Right atrium auricular region (tissue), 2 donors: ENCODE data around the gene DAPK1. TPM values are rescaled to one million over a fixed set of nuclear protein-coding genes. Genes with fewer than 3 reads are reported as not detected.

ENCODE experiments used
- DNase-seq: peaks from one replicate; pipeline ENCODE4 v3.0.0-alpha.2; 2019; ENCODE audit warnings: low spot score
- H3K27ac ChIP-seq, 2 donors: fragments of 200-600 bp; sonication (generic); 1 replicate in 1 of 2; 2 replicates in 1 of 2; pipeline ENCODE4 v1.5.1; 2016 to 2019
- H3K27me3 ChIP-seq, 2 donors: fragments of 200-600 bp; sonication (generic); one replicate each; pipeline versions ENCODE4 v1.5.1 to v1.6.0; 2017 to 2019
- H3K36me3 ChIP-seq: fragments of 200-600 bp; sonication (generic); one replicate; pipeline ENCODE4 v1.5.1; 2016
- H3K4me1 ChIP-seq, 2 donors: fragments of 200-600 bp; sonication (generic); one replicate each; pipeline versions ENCODE4 v1.5.1 to v1.6.0; 2017 to 2019
- H3K4me3 ChIP-seq, 2 donors: fragments of 200-600 bp; sonication (generic); 1 replicate in 1 of 2; 2 replicates in 1 of 2; pipeline ENCODE4 v1.5.1; 2017 to 2019; ENCODE audit warnings: mild to moderate bottlenecking in 1 of 2, moderate library complexity in 1 of 2
- H3K9me3 ChIP-seq, 2 donors: fragments of 200-600 bp; sonication (generic); one replicate each; pipeline ENCODE4 v1.5.1; 2019
- CTCF ChIP-seq, 2 donors: fragments of 200-600 bp; sonication (generic); IDR thresholded peaks; one replicate each; pipeline ENCODE4 v1.5.1; 2019; ENCODE audit warnings: antibody characterized with exemption in 2 of 2
- total RNA-seq, 2 donors: library from RNA; depleted of rRNA; stranded (reverse); fragments of >200 nt; gene quantifications; one replicate each; pipeline ENCODE4 v1.1.0, GENCODE V29; 2016

DAPK1 gene
- total RNA-seq, 2 donors from 2014 or later: 10.1 to 23.0 TPM

- Histone ChIP-seq H3K4me3 (no peak overlapping the region), H3K36me3 (no peaks in the 10 kb centered on the region), H3K9me3 (peaks cover 0 to 12% of the 10 kb centered on the region in 2 donors), H3K4me1 (no peaks in the 10 kb centered on the region), H3K27ac (no peak overlapping the region), H3K27me3 (no peaks in the 10 kb centered on the region)
- DNase-seq: peak; percentile 23
- no peak for TF ChIP-seq CTCF (IDR thresholded peaks at IDR 0.05)
Measured at GRCh38 chr9:87694236-87694755, 196.6 kb downstream of the DAPK1 start.

GRCh38 chr9:87695523-87695922 lies 197.9 kb downstream of the DAPK1 start:
- no peak for DNase-seq
- no peaks in the 10 kb centered on the region for H3K4me1 ChIP-seq
- no peak overlapping the region for H3K4me3 ChIP-seq
- no peaks in the 10 kb centered on the region for H3K36me3 ChIP-seq
- H3K9me3 ChIP-seq: peaks cover 0 to 12% of the 10 kb centered on the region in 2 donors
- no peaks in the 10 kb centered on the region for H3K27me3 ChIP-seq
- no peak overlapping the region for H3K27ac ChIP-seq
- TF ChIP-seq CTCF (IDR thresholded peaks at IDR 0.05): no peak

- DNase-seq: no peak
- Histone ChIP-seq H3K36me3 (no peaks in the 10 kb centered on the region), H3K27me3 (no peaks in the 10 kb centered on the region)
Measured at GRCh38 chr9:87696641-87697040, 199.0 kb downstream of the DAPK1 start.

GRCh38 chr9:87698069-87698809 lies 200.6 kb downstream of the DAPK1 start:
- peaks cover 0 to 3% of the 10 kb centered on the region in 2 donors for H3K9me3 ChIP-seq
- no peak overlapping the region for H3K4me3 ChIP-seq
- no peak overlapping the region for H3K27ac ChIP-seq
- no peaks in the 10 kb centered on the region for H3K36me3 ChIP-seq
- H3K27me3 ChIP-seq: no peaks in the 10 kb centered on the region
- H3K4me1 ChIP-seq: no peaks in the 10 kb centered on the region
- DNase-seq: peak; percentile 18
- no peak for TF ChIP-seq CTCF (IDR thresholded peaks at IDR 0.05)

More at GRCh38 chr9:87696641-87697040, 199.0 kb downstream of the DAPK1 start:
- Histone ChIP-seq H3K9me3 (peaks cover 0 to 12% of the 10 kb centered on the region in 2 donors), H3K4me1 (no peaks in the 10 kb centered on the region), H3K4me3 (no peak overlapping the region), H3K27ac (no peak overlapping the region)
- TF ChIP-seq CTCF (IDR thresholded peaks at IDR 0.05): no peak

GRCh38 chr9:87699835-87700234 lies 202.2 kb downstream of the DAPK1 start:
- TF ChIP-seq CTCF (IDR thresholded peaks at IDR 0.05): no peak
- Histone ChIP-seq H3K27ac (no peak overlapping the region), H3K27me3 (no peaks in the 10 kb centered on the region), H3K4me1 (no peaks in the 10 kb centered on the region), H3K9me3 (no peaks in the 10 kb centered on the region), H3K4me3 (no peak overlapping the region), H3K36me3 (no peaks in the 10 kb centered on the region)
- no peak for DNase-seq
